Measurements from ENCODE around the gene NDFIP2. TPM values are rescaled to one million over a fixed set of nuclear protein-coding genes. Genes with fewer than 3 reads are reported as not detected.
"Not testable (repeated sequence)": the region's sequence is repeated elsewhere in the genome, so short reads cannot be mapped to it uniquely, and the experiment has no call there.

Gene NDFIP2
- total RNA-seq, 4 donors from 2014 or later: 21.8 to 47.8 (median 31.9) TPM

DNA sequence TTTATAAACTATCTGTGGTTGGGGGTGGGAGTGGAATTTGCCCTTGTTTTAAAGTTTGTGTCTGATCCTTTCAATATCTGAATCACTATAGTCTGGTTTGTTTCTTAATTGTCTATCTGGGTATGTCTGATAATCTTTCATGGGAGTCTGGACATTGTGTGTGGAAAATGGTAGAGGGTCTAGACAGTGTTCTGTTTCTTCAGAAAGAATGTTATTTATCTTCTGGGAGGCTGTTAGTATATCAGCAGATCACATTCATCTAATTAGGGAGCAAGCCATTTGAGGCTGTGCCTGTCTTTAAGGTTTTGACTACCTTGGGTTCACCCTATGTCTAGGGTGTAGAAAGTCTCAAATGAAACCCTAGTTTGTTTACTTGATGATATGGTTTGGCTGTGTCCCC lies 110.5 kb downstream of the NDFIP2 start:
- in situ Hi-C loops (cut with MboI; ENCODE audit: low sequenced_read_pairs in 4 of 4) (no loop called here), intact Hi-C loops (cut with DNase I; ENCODE audit: low total_unique reads) (no loop called here)
- TF ChIP-seq, protein P1, sequence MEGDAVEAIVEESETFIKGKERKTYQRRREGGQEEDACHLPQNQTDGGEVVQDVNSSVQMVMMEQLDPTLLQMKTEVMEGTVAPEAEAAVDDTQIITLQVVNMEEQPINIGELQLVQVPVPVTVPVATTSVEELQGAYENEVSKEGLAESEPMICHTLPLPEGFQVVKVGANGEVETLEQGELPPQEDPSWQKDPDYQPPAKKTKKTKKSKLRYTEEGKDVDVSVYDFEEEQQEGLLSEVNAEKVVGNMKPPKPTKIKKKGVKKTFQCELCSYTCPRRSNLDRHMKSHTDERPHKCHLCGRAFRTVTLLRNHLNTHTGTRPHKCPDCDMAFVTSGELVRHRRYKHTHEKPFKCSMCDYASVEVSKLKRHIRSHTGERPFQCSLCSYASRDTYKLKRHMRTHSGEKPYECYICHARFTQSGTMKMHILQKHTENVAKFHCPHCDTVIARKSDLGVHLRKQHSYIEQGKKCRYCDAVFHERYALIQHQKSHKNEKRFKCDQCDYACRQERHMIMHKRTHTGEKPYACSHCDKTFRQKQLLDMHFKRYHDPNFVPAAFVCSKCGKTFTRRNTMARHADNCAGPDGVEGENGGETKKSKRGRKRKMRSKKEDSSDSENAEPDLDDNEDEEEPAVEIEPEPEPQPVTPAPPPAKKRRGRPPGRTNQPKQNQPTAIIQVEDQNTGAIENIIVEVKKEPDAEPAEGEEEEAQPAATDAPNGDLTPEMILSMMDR (IDR thresholded peaks at IDR 0.05 in 4 of 5, conservative IDR thresholded peaks at IDR 0.05 in 1 of 5): no peak
- no peak for TF ChIP-seq POLR2A (IDR thresholded peaks at IDR 0.05)

DNA sequence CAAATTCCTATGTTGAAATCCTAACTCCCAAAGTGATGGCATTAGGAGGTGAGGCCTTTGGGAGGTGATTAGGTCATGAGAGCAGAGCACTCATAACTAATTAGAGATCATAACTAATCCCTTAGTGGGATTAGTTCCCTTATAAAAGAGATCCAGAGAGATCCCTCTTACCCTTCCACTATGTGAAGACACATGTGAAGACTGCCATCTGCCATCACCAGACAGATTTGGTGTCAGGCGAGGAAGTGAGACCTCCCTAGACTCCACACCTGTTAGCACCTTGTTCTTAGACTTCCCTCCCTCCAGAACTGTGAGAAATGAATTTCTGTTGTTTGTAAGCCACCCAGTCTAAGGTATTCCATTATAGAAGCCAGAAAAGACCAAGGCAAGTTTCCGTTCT lies 112.2 kb downstream of the NDFIP2 start:
- DNase-seq (no peak), ATAC-seq (no peak)
- in situ Hi-C loops (cut with MboI; ENCODE audit: low sequenced_read_pairs in 4 of 4) (no loop called here), intact Hi-C loops (cut with DNase I; ENCODE audit: low total_unique reads) (no loop called here)
- H3K4me1 ChIP-seq: no peaks in the 10 kb centered on the region
- no peaks in the 10 kb centered on the region for H3K27me3 ChIP-seq
- TF ChIP-seq, protein P1 (IDR thresholded peaks at IDR 0.05 in 4 of 5, conservative IDR thresholded peaks at IDR 0.05 in 1 of 5): no peak
- no peak for TF ChIP-seq POLR2A (IDR thresholded peaks at IDR 0.05)
- no peaks in the 10 kb centered on the region for H3K36me3 ChIP-seq
- no peaks in the 10 kb centered on the region for H3K9me3 ChIP-seq
- no peak overlapping the region for H3K27ac ChIP-seq
- no peak overlapping the region for H3K4me3 ChIP-seq

More for the DNA sequence above, 110.5 kb downstream of the NDFIP2 start:
- Histone ChIP-seq H3K36me3 (no peaks in the 10 kb centered on the region), H3K9me3 (no peaks in the 10 kb centered on the region), H3K4me3 (no peak overlapping the region), H3K27ac (no peak overlapping the region), H3K4me1 (no peaks in the 10 kb centered on the region), H3K27me3 (no peaks in the 10 kb centered on the region)
- no peak for DNase-seq
- no peak for ATAC-seq

DNA sequence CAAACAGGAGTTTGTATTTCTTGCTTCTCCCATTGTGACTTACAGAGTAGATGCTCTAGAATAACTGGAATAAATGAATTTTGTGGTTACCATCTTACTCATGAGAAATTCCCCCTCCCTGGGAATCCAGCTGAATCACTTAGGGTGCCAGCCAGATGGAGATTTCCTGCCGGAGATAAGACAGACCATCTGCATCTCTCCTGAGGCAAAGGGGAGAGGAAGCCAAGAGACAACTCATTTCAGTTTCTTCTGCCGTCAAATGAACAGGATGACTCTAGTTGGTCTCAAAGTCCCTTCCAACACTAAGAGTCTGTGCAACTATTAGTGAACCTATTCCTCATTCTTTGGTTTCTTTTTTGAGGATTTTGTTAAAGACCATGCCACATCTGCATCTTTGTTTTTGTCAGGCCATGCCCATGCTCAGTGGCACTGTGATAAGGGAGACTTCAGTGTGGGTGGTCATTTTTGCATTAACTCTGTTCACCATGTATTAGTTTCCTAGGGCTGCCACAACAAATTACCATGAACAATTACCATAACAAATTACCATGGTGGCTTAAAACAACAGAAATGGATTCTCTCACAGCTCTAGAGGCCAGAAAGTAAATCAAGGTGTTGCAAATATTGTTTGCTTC lies 112.8 kb downstream of the NDFIP2 start:
- DNase-seq: no peak
- Histone ChIP-seq H3K27ac (no peak overlapping the region), H3K36me3 (no peaks in the 10 kb centered on the region), H3K4me1 (no peaks in the 10 kb centered on the region), H3K4me3 (no peak overlapping the region), H3K9me3 (no peaks in the 10 kb centered on the region), H3K27me3 (no peaks in the 10 kb centered on the region)
- in situ Hi-C loops (cut with MboI; ENCODE audit: low sequenced_read_pairs in 4 of 4): no loop called here
- no peak for TF ChIP-seq POLR2A (IDR thresholded peaks at IDR 0.05)
- TF ChIP-seq, protein P1 (IDR thresholded peaks at IDR 0.05 in 4 of 5, conservative IDR thresholded peaks at IDR 0.05 in 1 of 5): no peak
- no peak for ATAC-seq
- intact Hi-C loops (cut with DNase I; ENCODE audit: low total_unique reads): no loop called here

DNA sequence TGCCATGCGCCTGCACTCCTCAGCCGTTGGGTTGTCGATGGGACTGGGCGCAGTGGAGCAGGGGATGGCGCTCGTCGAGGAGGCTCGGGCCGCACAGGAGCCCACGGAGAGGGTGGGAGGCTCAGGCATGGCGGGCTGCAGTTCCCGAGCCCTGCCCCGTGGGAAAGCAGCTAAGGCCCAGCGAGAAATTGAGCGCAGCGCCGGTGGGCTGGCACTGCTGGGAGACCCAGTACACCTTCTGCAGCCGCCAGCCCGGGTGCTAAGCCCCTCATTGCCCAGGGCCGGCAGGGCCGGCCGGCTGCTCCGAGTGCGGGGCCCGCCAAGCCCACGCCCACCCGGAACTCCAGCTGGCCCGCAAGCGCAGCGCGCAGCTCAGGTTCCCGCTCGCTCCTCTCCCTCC lies 119.2 kb downstream of the NDFIP2 start:
- H3K9me3 ChIP-seq; H3K4me3 ChIP-seq; intact Hi-C loops (cut with DNase I; ENCODE audit: low total_unique reads); H3K4me1 ChIP-seq; ATAC-seq; H3K27me3 ChIP-seq; DNase-seq; H3K36me3 ChIP-seq; in situ Hi-C loops (cut with MboI; ENCODE audit: low sequenced_read_pairs in 4 of 4); H3K27ac ChIP-seq: not testable (repeated sequence)

DNA sequence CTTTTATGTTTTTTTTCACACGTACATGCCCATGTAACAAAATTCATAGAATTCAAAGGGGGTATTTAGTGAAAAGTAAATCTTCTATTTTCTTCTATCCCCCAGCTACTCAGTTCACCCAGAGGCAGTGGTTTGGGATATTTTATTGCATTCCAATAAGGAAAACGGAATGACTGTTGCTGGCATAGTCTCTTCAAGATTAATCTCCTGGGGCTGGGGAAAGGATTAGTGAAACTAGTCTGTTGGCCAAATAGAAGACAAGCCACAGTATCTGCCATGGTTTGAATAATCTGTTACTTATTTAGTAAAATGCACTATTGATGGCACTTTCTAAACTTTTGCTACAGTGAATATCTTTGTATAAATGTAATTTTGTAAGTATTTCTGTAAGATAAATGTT lies 122.0 kb downstream of the NDFIP2 start:
- ATAC-seq: no peak
- H3K4me3 ChIP-seq: no peak overlapping the region
- H3K9me3 ChIP-seq: no peaks in the 10 kb centered on the region
- no peaks in the 10 kb centered on the region for H3K36me3 ChIP-seq
- no peak for DNase-seq
- no peaks in the 10 kb centered on the region for H3K27me3 ChIP-seq
- H3K27ac ChIP-seq: no peak overlapping the region
- intact Hi-C loops (cut with DNase I; ENCODE audit: low total_unique reads): no loop called here
- TF ChIP-seq, protein P1 (IDR thresholded peaks at IDR 0.05 in 4 of 5, conservative IDR thresholded peaks at IDR 0.05 in 1 of 5): no peak
- TF ChIP-seq POLR2A (IDR thresholded peaks at IDR 0.05): no peak
- H3K4me1 ChIP-seq: no peaks in the 10 kb centered on the region
- in situ Hi-C loops (cut with MboI; ENCODE audit: low sequenced_read_pairs in 4 of 4): no loop called here
